ENCODE results near the gene TECPR2. TPM values are rescaled to one million over a fixed set of nuclear protein-coding genes. Genes with fewer than 3 reads are reported as not detected.
A peak's percentile ranks its signal among the peaks of the same experiment; 100 is the strongest.

TECPR2 gene
- total and polyA plus RNA-seq, 2 donors from 2014 or later, result 6.0 to 30.2 TPM

- no peak for TF ChIP-seq CTCF (IDR thresholded peaks at IDR 0.05; ENCODE audit: borderline replicate concordance, extremely low read depth, insufficient read depth)
- no peak overlapping the region for H3K9ac ChIP-seq (ENCODE audit: low read length in 3 of 3)
- no peaks in the 10 kb centered on the region for H3K4me1 ChIP-seq (ENCODE audit: control insufficient read depth in 2 of 3, insufficient read depth in 2 of 3, low read depth in 1 of 3, low read length in 3 of 3)
- intact Hi-C loops (cut with DNase I), result no loop called here
- H3K36me3 ChIP-seq (ENCODE audit: control insufficient read depth in 2 of 3, insufficient read depth in 3 of 3, low read length in 3 of 3), result no peaks in the 10 kb centered on the region
- no peak overlapping the region for H3K27ac ChIP-seq (ENCODE audit: low read depth in 2 of 2, low read length in 2 of 2)
- no peak overlapping the region for H3K4me3 ChIP-seq (ENCODE audit: low read length in 3 of 3)
- no peaks in the 10 kb centered on the region for H3K27me3 ChIP-seq (ENCODE audit: control insufficient read depth, insufficient read depth, low read length)
- H3K9me3 ChIP-seq (ENCODE audit: control insufficient read depth in 2 of 3, insufficient read depth in 1 of 3, low read length in 3 of 3), result no peaks in the 10 kb centered on the region
- FAIRE-seq, result no peak
- no peak for DNase-seq
Observed at GRCh38 chr14:102396521-102396920, 33.8 kb downstream of the TECPR2 start.

GRCh38 chr14:102403028-102403427 lies 40.3 kb downstream of the TECPR2 start:
- no peaks in the 10 kb centered on the region for H3K36me3 ChIP-seq (ENCODE audit: control insufficient read depth in 2 of 3, insufficient read depth in 3 of 3, low read length in 3 of 3)
- intact Hi-C loops (cut with DNase I), result no loop called here
- H3K27ac ChIP-seq (ENCODE audit: low read depth in 2 of 2, low read length in 2 of 2), result no peak overlapping the region
- no peaks in the 10 kb centered on the region for H3K4me1 ChIP-seq (ENCODE audit: control insufficient read depth in 2 of 3, insufficient read depth in 2 of 3, low read depth in 1 of 3, low read length in 3 of 3)
- DNase-seq, result peak in 1 of 5 donors; percentile 3
- no peak overlapping the region for H3K4me3 ChIP-seq (ENCODE audit: low read length in 3 of 3)
- FAIRE-seq, result no peak
- TF ChIP-seq CTCF (IDR thresholded peaks at IDR 0.05; ENCODE audit: borderline replicate concordance, extremely low read depth, insufficient read depth), result no peak
- peaks cover 0 to 8% (median 0%) of the 10 kb centered on the region in 3 donors for H3K9me3 ChIP-seq (ENCODE audit: control insufficient read depth in 2 of 3, insufficient read depth in 1 of 3, low read length in 3 of 3)
- H3K27me3 ChIP-seq (ENCODE audit: control insufficient read depth, insufficient read depth, low read length), result no peaks in the 10 kb centered on the region
- no peak overlapping the region for H3K9ac ChIP-seq (ENCODE audit: low read length in 3 of 3)

DNA sequence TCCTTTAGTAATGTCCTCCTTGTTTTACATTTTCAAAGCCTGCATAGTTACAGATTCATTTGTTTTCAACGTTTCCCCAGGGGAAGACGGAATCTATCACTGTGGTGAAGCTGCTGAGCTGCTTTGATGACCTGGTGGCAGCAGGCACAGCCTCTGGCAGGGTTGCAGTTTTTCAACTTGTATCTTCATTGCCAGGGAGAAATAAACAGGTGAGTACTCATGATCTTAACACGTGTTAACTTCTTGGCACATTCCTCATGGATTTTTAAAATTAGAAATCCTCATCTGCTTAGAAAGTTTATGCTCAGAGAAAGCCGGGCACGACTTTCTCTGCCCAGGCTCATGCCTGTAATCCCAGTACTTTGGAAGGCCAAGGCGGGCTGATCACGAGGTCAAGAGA lies 44.5 kb downstream of the TECPR2 start:
- no peak for FAIRE-seq
- Histone ChIP-seq H3K27me3 (ENCODE audit: control insufficient read depth, insufficient read depth, low read length) (no peaks in the 10 kb centered on the region), H3K9me3 (ENCODE audit: control insufficient read depth in 2 of 3, insufficient read depth in 1 of 3, low read length in 3 of 3) (peaks cover 0 to 8% (median 0%) of the 10 kb centered on the region in 3 donors), H3K9ac (ENCODE audit: low read length in 3 of 3) (no peak overlapping the region), H3K27ac (ENCODE audit: low read depth in 2 of 2, low read length in 2 of 2) (no peak overlapping the region), H3K4me1 (ENCODE audit: control insufficient read depth in 2 of 3, insufficient read depth in 2 of 3, low read depth in 1 of 3, low read length in 3 of 3) (no peaks in the 10 kb centered on the region), H3K4me3 (ENCODE audit: low read length in 3 of 3) (no peak overlapping the region), H3K36me3 (ENCODE audit: control insufficient read depth in 2 of 3, insufficient read depth in 3 of 3, low read length in 3 of 3) (peaks cover 0 to 4% (median 0%) of the 10 kb centered on the region in 3 donors)
- no peak for DNase-seq
- no peak for TF ChIP-seq CTCF (IDR thresholded peaks at IDR 0.05; ENCODE audit: borderline replicate concordance, extremely low read depth, insufficient read depth)
- intact Hi-C loops (cut with DNase I), result no loop called here

DNA sequence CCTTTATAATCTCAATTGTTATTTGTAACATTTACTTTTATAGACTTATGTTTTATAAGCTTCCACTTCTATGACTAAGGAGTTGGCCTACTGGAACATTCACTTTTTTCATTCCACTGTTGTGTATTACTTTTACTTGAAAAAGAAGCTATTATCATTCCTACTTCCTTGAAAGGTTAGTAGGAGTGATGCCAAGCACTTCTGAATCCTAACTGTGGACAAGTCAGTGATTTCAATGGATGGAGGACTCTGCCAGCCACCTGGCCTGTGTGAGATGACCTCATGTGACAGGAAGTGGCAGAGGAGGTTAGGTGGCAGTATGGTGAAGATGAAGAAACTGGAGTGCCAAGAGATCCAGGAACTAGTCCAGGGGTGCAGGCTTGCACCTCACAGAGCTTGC lies 46.0 kb downstream of the TECPR2 start:
- no peak for FAIRE-seq
- peaks cover 0 to 4% (median 0%) of the 10 kb centered on the region in 3 donors for H3K36me3 ChIP-seq (ENCODE audit: control insufficient read depth in 2 of 3, insufficient read depth in 3 of 3, low read length in 3 of 3)
- no peak overlapping the region for H3K27ac ChIP-seq (ENCODE audit: low read depth in 2 of 2, low read length in 2 of 2)
- no peaks in the 10 kb centered on the region for H3K9me3 ChIP-seq (ENCODE audit: control insufficient read depth in 2 of 3, insufficient read depth in 1 of 3, low read length in 3 of 3)
- intact Hi-C loops (cut with DNase I), result no loop called here
- H3K27me3 ChIP-seq (ENCODE audit: control insufficient read depth, insufficient read depth, low read length), result no peaks in the 10 kb centered on the region
- no peaks in the 10 kb centered on the region for H3K4me1 ChIP-seq (ENCODE audit: control insufficient read depth in 2 of 3, insufficient read depth in 2 of 3, low read depth in 1 of 3, low read length in 3 of 3)
- no peak overlapping the region for H3K4me3 ChIP-seq (ENCODE audit: low read length in 3 of 3)
- TF ChIP-seq CTCF (IDR thresholded peaks at IDR 0.05; ENCODE audit: borderline replicate concordance, extremely low read depth, insufficient read depth), result no peak
- DNase-seq, result peak in 1 of 5 donors; percentile 27
- H3K9ac ChIP-seq (ENCODE audit: low read length in 3 of 3), result no peak overlapping the region
